HEK293T (cell line): ENCODE results near the gene FILIP1L.

ENCODE experiments used
- CTCF ChIA-PET: fragments of 350-600 bp; formaldehyde crosslinking; extraction: SDS; loops from one replicate; lab custom pipeline; 2021; ENCODE audit warnings: antibody characterized with exemption, inconsistent platforms; lab: Yijun Ruan, JAX
- POLR2A ChIA-PET: fragments of 350-600 bp; formaldehyde crosslinking; extraction: SDS; loops from one replicate; lab custom pipeline; 2020; ENCODE audit warnings: antibody characterized with exemption, inconsistent platforms; lab: Yijun Ruan, JAX
- DNase-seq: peaks from one replicate; pipeline ENCODE4 v3.0.0; 2012; ENCODE audit warnings: mixed read lengths; ENCODE audit errors: extremely low spot score
- ARNT ChIP-seq: fragments of 450-650 bp; IDR thresholded peaks from 2 replicates; pipeline ENCODE4 v1.6.1; 2017; ENCODE audit warnings: mild to moderate bottlenecking
- BHLHE40 ChIP-seq: fragments of 450-650 bp; IDR thresholded peaks from 2 replicates; pipeline ENCODE4 v1.6.1; 2016; ENCODE audit warnings: mild to moderate bottlenecking, moderate library complexity, borderline replicate concordance
- CTBP1 ChIP-seq: fragments of 450-650 bp; IDR thresholded peaks from 2 replicates; pipeline ENCODE4 v1.6.1; 2016; ENCODE audit warnings: borderline replicate concordance
- ELF4 ChIP-seq: fragments of 450-650 bp; IDR thresholded peaks from 2 replicates; pipeline ENCODE4 v1.6.1; 2017; ENCODE audit warnings: antibody characterized with exemption
- FOXA1 ChIP-seq: fragments of 450-650 bp; IDR thresholded peaks from 2 replicates; pipeline ENCODE4 v1.6.1; 2016; ENCODE audit warnings: mild to moderate bottlenecking
- FOXK2 ChIP-seq: fragments of 450-650 bp; IDR thresholded peaks from 2 replicates; pipeline ENCODE4 v1.6.1; 2016; ENCODE audit warnings: mild to moderate bottlenecking
- FOXM1 ChIP-seq: fragments of 450-650 bp; IDR thresholded peaks from 2 replicates; pipeline ENCODE4 v1.6.1; 2017; ENCODE audit warnings: mild to moderate bottlenecking, borderline replicate concordance
- HDGF ChIP-seq: fragments of 450-650 bp; IDR thresholded peaks from 2 replicates; pipeline ENCODE4 v1.6.1; 2017; ENCODE audit warnings: antibody characterized with exemption, borderline replicate concordance
- L3MBTL2 ChIP-seq: fragments of 450-650 bp; conservative IDR thresholded peaks from 2 replicates; pipeline ENCODE4 v1.6.1; 2016; ENCODE audit warnings: mild to moderate bottlenecking
- LEF1 ChIP-seq: fragments of 450-650 bp; IDR thresholded peaks from 2 replicates; pipeline ENCODE4 v1.6.1; 2017; ENCODE audit warnings: mild to moderate bottlenecking, borderline replicate concordance
- NFRKB ChIP-seq: fragments of 450-650 bp; IDR thresholded peaks from 2 replicates; pipeline ENCODE4 v1.6.1; 2016; ENCODE audit warnings: mild to moderate bottlenecking, moderate library complexity
- SP1 ChIP-seq: fragments of 450-650 bp; IDR thresholded peaks from 2 replicates; pipeline ENCODE4 v1.6.1; 2017
- SUZ12 ChIP-seq: fragments of 450-650 bp; IDR thresholded peaks from 2 replicates; pipeline ENCODE4 v1.6.1; 2016; ENCODE audit warnings: mild to moderate bottlenecking
- TARDBP ChIP-seq: fragments of 450-650 bp; IDR thresholded peaks from 2 replicates; pipeline ENCODE4 v1.6.1; 2016
- ZNF384 ChIP-seq: fragments of 450-650 bp; IDR thresholded peaks from 2 replicates; pipeline ENCODE4 v1.6.1; 2016
- TF ChIP-seq, protein P1 (sequence below): fragments of 450-650 bp; IDR thresholded peaks from 2 replicates; pipeline ENCODE4 v1.6.1; 2016

The FILIP1L gene

DNA sequence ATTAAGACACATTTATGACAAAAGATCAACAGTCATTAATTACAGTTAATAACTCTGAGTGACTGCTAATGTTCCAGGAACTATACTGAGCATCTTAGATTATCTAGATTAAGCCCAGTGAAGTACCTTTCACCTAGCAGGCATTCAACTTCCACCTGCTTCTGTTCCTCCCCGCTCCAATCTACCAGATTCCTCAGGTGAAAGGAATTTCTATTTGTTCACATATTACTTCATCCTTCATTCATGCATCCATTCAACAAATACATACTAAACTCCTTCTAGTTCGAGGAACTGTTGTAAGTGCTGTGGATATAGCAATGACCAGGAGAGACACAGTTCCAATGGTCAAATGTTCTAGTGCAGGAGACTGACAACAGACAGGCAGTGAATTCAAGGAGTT is 139.3 kb downstream of the FILIP1L start:
- no peak for TF ChIP-seq SUZ12
- no peak for TF ChIP-seq ELF4
- no peak for TF ChIP-seq L3MBTL2
- TF ChIP-seq FOXK2 = no peak
- TF ChIP-seq ARNT = no peak
- TF ChIP-seq CTBP1 = no peak
- TF ChIP-seq, protein P1, sequence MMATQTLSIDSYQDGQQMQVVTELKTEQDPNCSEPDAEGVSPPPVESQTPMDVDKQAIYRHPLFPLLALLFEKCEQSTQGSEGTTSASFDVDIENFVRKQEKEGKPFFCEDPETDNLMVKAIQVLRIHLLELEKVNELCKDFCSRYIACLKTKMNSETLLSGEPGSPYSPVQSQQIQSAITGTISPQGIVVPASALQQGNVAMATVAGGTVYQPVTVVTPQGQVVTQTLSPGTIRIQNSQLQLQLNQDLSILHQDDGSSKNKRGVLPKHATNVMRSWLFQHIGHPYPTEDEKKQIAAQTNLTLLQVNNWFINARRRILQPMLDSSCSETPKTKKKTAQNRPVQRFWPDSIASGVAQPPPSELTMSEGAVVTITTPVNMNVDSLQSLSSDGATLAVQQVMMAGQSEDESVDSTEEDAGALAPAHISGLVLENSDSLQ = no peak
- no peak for TF ChIP-seq HDGF
- TF ChIP-seq LEF1 = no peak
- no peak for TF ChIP-seq ZNF384
- TF ChIP-seq FOXA1 = no peak
- no peak for TF ChIP-seq NFRKB
- no peak for TF ChIP-seq TARDBP
- TF ChIP-seq SP1 = no peak
- no peak for TF ChIP-seq FOXM1
- no peak for TF ChIP-seq BHLHE40
- POLR2A ChIA-PET = no interaction called here
- CTCF ChIA-PET = no interaction called here
- DNase-seq = no peak

DNA sequence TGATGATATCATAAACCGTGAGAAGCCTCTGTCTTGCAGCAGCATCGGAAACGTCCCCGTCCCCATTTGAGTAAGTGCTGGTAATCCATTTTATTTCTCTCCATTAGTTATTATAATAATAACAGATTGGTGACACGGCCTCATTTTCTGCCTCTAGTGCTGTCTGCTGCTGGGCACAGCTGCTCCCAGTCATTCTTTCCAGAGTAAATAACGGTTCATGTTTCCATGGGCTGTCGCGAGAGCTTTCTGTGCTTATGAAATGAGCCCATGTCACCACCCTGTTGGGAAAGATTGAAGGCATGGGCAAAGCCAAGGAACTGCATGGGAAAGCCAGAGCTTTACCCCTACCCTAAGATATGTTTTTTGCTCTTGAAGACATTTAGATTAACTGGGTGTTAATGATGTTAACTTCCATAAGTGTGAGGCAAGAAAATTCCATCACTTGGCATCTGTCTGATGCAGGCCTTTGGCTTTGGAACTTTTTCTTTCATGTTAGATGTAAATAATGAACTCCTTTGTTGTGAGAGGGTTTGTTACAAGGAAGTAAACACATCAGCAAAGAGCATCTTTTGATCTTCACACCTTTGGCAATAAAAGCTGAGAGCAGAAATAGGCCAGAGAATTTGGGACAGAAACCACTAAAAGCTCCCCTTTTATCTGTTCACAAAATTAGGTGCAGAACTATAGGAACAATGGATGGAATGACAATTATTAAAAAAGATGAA is 141.8 kb downstream of the FILIP1L start:
- POLR2A ChIA-PET = no interaction called here
- TF ChIP-seq SP1 = no peak
- TF ChIP-seq ELF4 = no peak
- no peak for TF ChIP-seq FOXK2
- no peak for TF ChIP-seq TARDBP
- no peak for TF ChIP-seq LEF1
- no peak for TF ChIP-seq HDGF
- no peak for TF ChIP-seq FOXA1
- TF ChIP-seq ARNT = no peak
- no peak for TF ChIP-seq CTBP1
- no peak for TF ChIP-seq FOXM1
- TF ChIP-seq BHLHE40 = no peak
- TF ChIP-seq SUZ12 = no peak
- no peak for TF ChIP-seq L3MBTL2
- CTCF ChIA-PET = interaction anchor here (0.6 kb wide), 1 partner anchor 34 kb away, joined by 3 read pairs; no protein-coding TSS in a partner anchor
- no peak for DNase-seq

DNA sequence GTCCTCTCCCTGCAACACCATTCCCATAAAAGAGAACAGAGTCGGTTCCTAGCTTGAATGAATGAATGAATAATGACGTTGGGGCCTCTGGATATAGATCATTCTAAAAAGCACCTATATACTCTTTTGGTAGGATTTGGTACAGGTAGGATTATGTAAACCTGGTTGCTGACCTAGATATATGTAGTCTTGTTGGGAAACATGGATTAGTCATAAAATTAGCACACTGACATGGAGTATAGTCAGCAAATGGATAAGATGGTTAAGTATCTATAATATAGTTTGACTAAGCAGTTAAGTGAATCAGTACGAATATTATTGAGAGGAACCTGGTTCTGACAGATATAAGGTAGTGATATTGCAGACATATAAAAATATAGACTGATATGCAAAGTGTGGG is 142.5 kb downstream of the FILIP1L start:
- CTCF ChIA-PET = interaction anchor here (0.6 kb wide), 1 partner anchor 35 kb away, joined by 3 read pairs; no protein-coding TSS in a partner anchor
- no peak for DNase-seq
- POLR2A ChIA-PET = no interaction called here
- TF ChIP-seq, protein P1 = no peak
- TF ChIP-seq SP1 (no peak), ARNT (no peak), HDGF (no peak), LEF1 (no peak), FOXK2 (no peak), FOXM1 (no peak), CTBP1 (no peak), ZNF384 (no peak), NFRKB (no peak), SUZ12 (no peak), TARDBP (no peak)

DNA sequence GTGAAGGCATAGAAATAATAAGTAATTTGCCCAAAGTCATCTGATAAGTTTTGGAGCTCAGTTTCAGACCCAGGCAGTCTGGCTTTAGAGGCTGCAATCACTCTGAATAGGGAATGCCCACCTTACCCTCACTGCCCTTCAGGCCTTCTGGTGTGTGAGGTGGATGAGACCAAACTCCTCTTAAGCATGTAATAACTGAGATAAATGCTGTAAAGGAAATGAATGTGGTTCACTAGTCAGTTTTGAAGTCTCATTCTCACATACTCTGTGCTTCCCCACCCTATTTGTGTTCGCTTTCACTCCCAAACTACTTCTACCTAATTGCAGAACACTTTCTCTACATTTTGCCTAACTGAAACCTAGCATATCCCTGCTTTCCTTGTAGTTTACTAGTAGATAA is 144.1 kb downstream of the FILIP1L start:
- no peak for DNase-seq
- POLR2A ChIA-PET = no interaction called here
- CTCF ChIA-PET = no interaction called here
- TF ChIP-seq TARDBP (no peak), ZNF384 (no peak), BHLHE40 (no peak), LEF1 (no peak)
- TF ChIP-seq, protein P1 = no peak

DNA sequence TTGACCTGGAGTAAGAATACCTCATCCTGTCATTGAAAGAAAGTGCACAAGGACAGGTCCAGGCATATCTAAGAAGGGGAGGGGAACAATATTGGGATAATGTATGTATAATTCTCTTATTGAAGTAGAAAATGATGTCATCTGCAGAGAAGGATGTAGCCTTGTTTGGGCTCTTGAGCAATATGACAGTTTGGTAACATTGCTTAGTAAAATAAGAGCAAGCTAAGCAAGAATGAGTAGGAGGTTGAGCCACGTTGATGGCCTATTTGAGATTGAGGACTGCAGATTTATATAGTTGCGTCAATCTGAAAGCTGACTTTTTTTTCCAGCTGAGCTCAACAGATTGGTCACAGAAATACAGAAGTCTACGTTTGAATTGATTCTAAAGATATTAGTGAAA is 145.2 kb downstream of the FILIP1L start:
- ChIA-PET POLR2A (no interaction called here), CTCF (interaction anchor here (0.6 kb wide), 1 partner anchor 285 kb away, joined by 3 read pairs; no protein-coding TSS in a partner anchor)
- TF ChIP-seq ZNF384 (no peak), LEF1 (no peak), L3MBTL2 (no peak), NFRKB (no peak), FOXK2 (no peak), TARDBP (no peak), FOXA1 (no peak)
- no peak for DNase-seq

DNA sequence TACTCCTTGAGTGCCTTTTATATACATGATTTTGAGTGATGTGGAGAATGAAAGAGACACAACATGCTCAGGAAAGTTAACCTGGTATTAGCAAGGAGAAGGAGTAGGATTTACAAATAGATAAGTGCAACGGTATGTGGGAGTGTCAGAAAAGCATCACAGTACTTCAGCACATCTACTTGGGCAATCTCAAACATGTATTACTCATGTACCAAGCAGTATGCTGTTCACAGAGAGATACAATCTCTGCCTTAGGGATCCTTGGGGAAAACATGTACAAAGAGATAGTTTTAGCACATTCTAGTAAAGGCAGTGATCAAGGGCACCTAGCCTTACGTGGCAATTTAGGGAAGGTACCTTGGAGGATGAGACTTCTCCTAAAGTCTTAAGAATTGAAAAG is 146.5 kb downstream of the FILIP1L start:
- ChIA-PET CTCF (no interaction called here), POLR2A (no interaction called here)
- no peak for TF ChIP-seq BHLHE40
- TF ChIP-seq SUZ12 = no peak
- no peak for TF ChIP-seq LEF1
- TF ChIP-seq FOXK2 = no peak
- no peak for TF ChIP-seq TARDBP
- no peak for TF ChIP-seq FOXA1
- no peak for TF ChIP-seq ZNF384
- TF ChIP-seq SP1 = no peak
- TF ChIP-seq ARNT = no peak
- no peak for TF ChIP-seq L3MBTL2
- no peak for TF ChIP-seq CTBP1
- TF ChIP-seq HDGF = no peak
- TF ChIP-seq FOXM1 = no peak
- no peak for TF ChIP-seq NFRKB
- TF ChIP-seq ELF4 = no peak
- TF ChIP-seq, protein P1 = no peak
- DNase-seq = no peak
